Inflammatory macrophage (primary cell): ENCODE results near the gene ASCC2.
A peak's percentile ranks its signal among the peaks of the same experiment; 100 is the strongest.
"Not testable (repeated sequence)": the region's sequence is repeated elsewhere in the genome, so short reads cannot be mapped to it uniquely, and the experiment has no call there.

Source experiments
- DNase-seq, 2 donors: peaks; one replicate each; pipeline ENCODE4 v3.0.0-alpha.2; 2020 to 2022
- total RNA-seq, 18 experiments: gene quantifications; one replicate each; lab custom pipeline; 2026; ENCODE audit warnings: mixed read lengths in 6 of 18, inconsistent platforms in 2 of 18; lab: John Stamatoyannopoulos, UW

The ASCC2 gene
- 30.1 to 58.6 (median 48.0) reads per million in 18 experiments for total RNA-seq

GRCh38 chr22:29837741-29838598 lies at the start of gene ASCC2:
Gene ASCC2 (minus strand): TSS chr22:29838274. CDS start chr22:29832325, 5,949 bp downstream.
- peak; percentile 99 for DNase-seq

- peak; percentile 21 to 22 for DNase-seq
These were observed 49.3 kb upstream of the ASCC2 start for GRCh38 chr22:29887358-29887757.

- peak; percentile 68 to 96 for DNase-seq
These were observed 48.5 kb upstream of the ASCC2 start for GRCh38 chr22:29886596-29886995.

GRCh38 chr22:29885610-29886009 lies 47.5 kb upstream of the ASCC2 start:
- no peak for DNase-seq

- DNase-seq = peak in 1 of 2 donors; percentile 36
These were observed 45.7 kb upstream of the ASCC2 start for GRCh38 chr22:29883775-29884097.

- peak; percentile 94 to 95 for DNase-seq
These were observed 45.1 kb upstream of the ASCC2 start, which contains the start of gene MTMR3 for GRCh38 chr22:29883045-29883774. Gene MTMR3 (plus strand): TSS chr22:29883174. CDS start chr22:29971060, 87,886 bp downstream.

GRCh38 chr22:29882716-29883044 lies 44.6 kb upstream of the ASCC2 start:
- no peak for DNase-seq

- no peak for DNase-seq
These were observed 41.7 kb upstream of the ASCC2 start for GRCh38 chr22:29879753-29880152.

- DNase-seq = peak in 1 of 2 donors; percentile 54
These were observed 39.5 kb upstream of the ASCC2 start for GRCh38 chr22:29877620-29878019.

GRCh38 chr22:29873943-29874342 lies 35.9 kb upstream of the ASCC2 start:
- no peak for DNase-seq

GRCh38 chr22:29872989-29873388 lies 34.9 kb upstream of the ASCC2 start:
- peak; percentile 77 to 79 for DNase-seq

- no peak for DNase-seq
These were observed 34.2 kb upstream of the ASCC2 start for GRCh38 chr22:29872144-29872893.

- DNase-seq = no peak
These were observed 33.6 kb upstream of the ASCC2 start for GRCh38 chr22:29871684-29872083.

- DNase-seq = no peak
These were observed 32.5 kb upstream of the ASCC2 start for GRCh38 chr22:29870574-29870973.

GRCh38 chr22:29867851-29868250 lies 29.8 kb upstream of the ASCC2 start:
- DNase-seq = no peak

- no peak for DNase-seq
These were observed 29.2 kb upstream of the ASCC2 start for GRCh38 chr22:29867260-29867659.

- not testable (repeated sequence) for DNase-seq
These were observed 27.5 kb upstream of the ASCC2 start for GRCh38 chr22:29865572-29865971.

GRCh38 chr22:29861672-29862297 lies 23.7 kb upstream of the ASCC2 start:
- DNase-seq = no peak

- DNase-seq = peak in 1 of 2 donors; percentile 65
These were observed 22.1 kb upstream of the ASCC2 start for GRCh38 chr22:29860006-29860766.

GRCh38 chr22:29859030-29859429 lies 21.0 kb upstream of the ASCC2 start:
- not testable (repeated sequence) for DNase-seq

GRCh38 chr22:29856496-29856895 lies 18.4 kb upstream of the ASCC2 start:
- no peak for DNase-seq
